ENCODE measurements around the gene CASK.

DNA sequence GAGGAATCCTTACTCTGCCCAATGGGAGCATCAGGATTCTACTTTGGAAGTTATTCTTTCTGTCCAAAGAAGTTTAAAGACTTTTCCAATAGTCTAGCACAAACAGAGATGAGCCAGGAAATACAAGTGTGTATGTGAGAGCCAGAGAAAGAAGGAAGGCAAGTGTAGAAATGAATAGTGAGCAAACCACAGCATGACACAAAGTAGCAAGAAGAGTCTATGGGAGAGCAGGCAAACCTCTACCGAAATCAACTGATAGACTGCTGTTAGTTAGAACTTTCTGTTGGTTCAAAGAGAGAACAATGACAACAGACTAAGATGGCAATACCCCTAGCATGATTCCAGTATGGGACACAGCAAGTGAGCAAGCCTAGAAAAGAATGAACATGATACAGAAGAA is 250.7 kb downstream of the CASK start:
- TF ChIP-seq, protein P1, sequence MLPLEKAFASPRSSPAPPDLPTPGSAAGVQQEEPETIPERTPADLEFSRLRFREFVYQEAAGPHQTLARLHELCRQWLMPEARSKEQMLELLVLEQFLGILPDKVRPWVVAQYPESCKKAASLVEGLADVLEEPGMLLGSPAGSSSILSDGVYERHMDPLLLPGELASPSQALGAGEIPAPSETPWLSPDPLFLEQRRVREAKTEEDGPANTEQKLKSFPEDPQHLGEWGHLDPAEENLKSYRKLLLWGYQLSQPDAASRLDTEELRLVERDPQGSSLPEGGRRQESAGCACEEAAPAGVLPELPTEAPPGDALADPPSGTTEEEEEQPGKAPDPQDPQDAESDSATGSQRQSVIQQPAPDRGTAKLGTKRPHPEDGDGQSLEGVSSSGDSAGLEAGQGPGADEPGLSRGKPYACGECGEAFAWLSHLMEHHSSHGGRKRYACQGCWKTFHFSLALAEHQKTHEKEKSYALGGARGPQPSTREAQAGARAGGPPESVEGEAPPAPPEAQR (CRISPR knock-in tag; IDR thresholded peaks at IDR 0.05) = no peak
- TF ChIP-seq, protein P2, sequence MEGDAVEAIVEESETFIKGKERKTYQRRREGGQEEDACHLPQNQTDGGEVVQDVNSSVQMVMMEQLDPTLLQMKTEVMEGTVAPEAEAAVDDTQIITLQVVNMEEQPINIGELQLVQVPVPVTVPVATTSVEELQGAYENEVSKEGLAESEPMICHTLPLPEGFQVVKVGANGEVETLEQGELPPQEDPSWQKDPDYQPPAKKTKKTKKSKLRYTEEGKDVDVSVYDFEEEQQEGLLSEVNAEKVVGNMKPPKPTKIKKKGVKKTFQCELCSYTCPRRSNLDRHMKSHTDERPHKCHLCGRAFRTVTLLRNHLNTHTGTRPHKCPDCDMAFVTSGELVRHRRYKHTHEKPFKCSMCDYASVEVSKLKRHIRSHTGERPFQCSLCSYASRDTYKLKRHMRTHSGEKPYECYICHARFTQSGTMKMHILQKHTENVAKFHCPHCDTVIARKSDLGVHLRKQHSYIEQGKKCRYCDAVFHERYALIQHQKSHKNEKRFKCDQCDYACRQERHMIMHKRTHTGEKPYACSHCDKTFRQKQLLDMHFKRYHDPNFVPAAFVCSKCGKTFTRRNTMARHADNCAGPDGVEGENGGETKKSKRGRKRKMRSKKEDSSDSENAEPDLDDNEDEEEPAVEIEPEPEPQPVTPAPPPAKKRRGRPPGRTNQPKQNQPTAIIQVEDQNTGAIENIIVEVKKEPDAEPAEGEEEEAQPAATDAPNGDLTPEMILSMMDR (IDR thresholded peaks at IDR 0.05) = no peak

All from WTC11 (cell line).